CD4-positive, CD25-positive, alpha-beta regulatory T cell (primary cell): ENCODE data around the gene SETBP1. TPM values are rescaled to one million over a fixed set of nuclear protein-coding genes. Genes with fewer than 3 reads are reported as not detected.

Experiments
- ATAC-seq, 2 donors: fragments of 150-1000 bp; cut with Tn5 transposase; one replicate each; pipeline ENCODE4 v1.10.0; 2021; ENCODE audit warnings: low read depth in 2 of 2, moderate number of reproducible peaks in 2 of 2, moderate library complexity in 1 of 2
- DNase-seq, 3 donors: peaks; one replicate each; pipeline versions ENCODE4 v3.0.0 to v3.0.0-alpha.2; 2012 to 2022; ENCODE audit warnings: mixed read lengths in 1 of 3
- H3K27ac ChIP-seq: one replicate; pipeline ENCODE4 v1.7.0; 2013; ENCODE audit warnings: mild to moderate bottlenecking, low read length; ENCODE audit not compliant: insufficient read depth, poor library complexity, severe bottlenecking
- H3K27me3 ChIP-seq: one replicate; pipeline ENCODE4 v1.7.0; 2013; ENCODE audit warnings: low read length; ENCODE audit not compliant: control insufficient read depth, insufficient read depth
- H3K36me3 ChIP-seq: one replicate; pipeline ENCODE4 v1.7.0; 2013; ENCODE audit warnings: mild to moderate bottlenecking, low read length, moderate library complexity; ENCODE audit not compliant: control insufficient read depth, insufficient read depth
- H3K4me1 ChIP-seq: 2 replicates; pipeline ENCODE4 v1.7.0; 2013; ENCODE audit warnings: mild to moderate bottlenecking, low read length; ENCODE audit not compliant: insufficient read depth, control insufficient read depth, poor library complexity, severe bottlenecking
- H3K4me3 ChIP-seq: one replicate; pipeline ENCODE4 v1.7.0; 2013; ENCODE audit warnings: low read depth, mild to moderate bottlenecking, low read length, moderate library complexity
- H3K9me3 ChIP-seq, 2 experiments: 1 replicate in 1 of 2; 2 replicates in 1 of 2; pipeline ENCODE4 v1.7.0; 2013; ENCODE audit warnings: low read length in 2 of 2, mild to moderate bottlenecking in 1 of 2, moderate library complexity in 1 of 2; ENCODE audit not compliant: control insufficient read depth in 2 of 2
- H3K27ac Mint-ChIP-seq, 3 donors: one replicate each; pipeline ENCODE4 v1.8.0; 2020 to 2022; ENCODE audit warnings: mild to moderate bottlenecking in 3 of 3, mixed read lengths in 3 of 3, moderate library complexity in 2 of 3
- H3K27me3 Mint-ChIP-seq: one replicate; pipeline ENCODE4 v1.8.0; 2022; ENCODE audit warnings: mild to moderate bottlenecking, mixed read lengths
- H3K36me3 Mint-ChIP-seq: one replicate; pipeline ENCODE4 v1.8.0; 2020; ENCODE audit warnings: mixed read lengths
- H3K4me1 Mint-ChIP-seq, 4 donors: one replicate each; pipeline ENCODE4 v1.8.0; 2020 to 2022; ENCODE audit warnings: mixed read lengths in 4 of 4, mild to moderate bottlenecking in 1 of 4
- H3K4me3 Mint-ChIP-seq, 4 donors: one replicate each; pipeline ENCODE4 v1.8.0; 2020 to 2022; ENCODE audit warnings: mild to moderate bottlenecking in 4 of 4, mixed read lengths in 4 of 4, moderate library complexity in 3 of 4
- H3K9me3 Mint-ChIP-seq, 7 donors: one replicate each; pipeline ENCODE4 v1.8.0; 2020 to 2022; ENCODE audit warnings: mixed read lengths in 7 of 7, mild to moderate bottlenecking in 3 of 7, moderate library complexity in 2 of 7
- polyA plus RNA-seq, 4 donors: library from polyadenylated mRNA; unstranded; fragments of 300-500 nt; fragmentation: Illumina TruSeq; gene quantifications; one replicate each; pipeline ENCODE4 v1.2.3, GENCODE V29; 2021
- total RNA-seq: library from RNA; stranded (reverse); gene quantifications from one replicate; pipeline ENCODE4 v1.2.3, GENCODE V29; 2022

SETBP1 gene
- total and polyA plus RNA-seq, 5 donors from 2014 or later, result 0.32 to 1.6 (median 0.38) TPM; not detected in 2

GRCh38 chr18:44916429-44917207, 235.9 kb downstream of the SETBP1 start:
- H3K9me3 Mint-ChIP-seq, result no peaks in the 10 kb centered on the region
- H3K27me3 Mint-ChIP-seq, result peaks cover 4% of the 10 kb centered on the region
- ATAC-seq (no peak), DNase-seq (no peak)
- H3K27ac ChIP-seq, result no peak overlapping the region
- no peaks in the 10 kb centered on the region for H3K36me3 ChIP-seq
- no peaks in the 10 kb centered on the region for H3K9me3 ChIP-seq
- H3K4me1 Mint-ChIP-seq, result peaks cover 0 to 2% (median 0%) of the 10 kb centered on the region in 4 donors
- no peak overlapping the region for H3K4me3 ChIP-seq
- H3K4me1 ChIP-seq, result no peaks in the 10 kb centered on the region
- H3K4me3 Mint-ChIP-seq, result peak overlapping the region in 1 of 4 donors; percentile 82
- no peaks in the 10 kb centered on the region for H3K27me3 ChIP-seq
- H3K36me3 Mint-ChIP-seq, result no peaks in the 10 kb centered on the region
- H3K27ac Mint-ChIP-seq, result no peak overlapping the region

GRCh38 chr18:44917216-44918141, 236.8 kb downstream of the SETBP1 start:
- no peak overlapping the region for H3K4me3 Mint-ChIP-seq
- no peak overlapping the region for H3K27ac ChIP-seq

GRCh38 chr18:44918142-44918476, 237.4 kb downstream of the SETBP1 start:
- no peak overlapping the region for H3K27ac Mint-ChIP-seq
- no peak overlapping the region for H3K4me3 Mint-ChIP-seq
- H3K4me3 ChIP-seq, result no peak overlapping the region
- H3K4me1 ChIP-seq, result no peaks in the 10 kb centered on the region
- H3K4me1 Mint-ChIP-seq, result no peaks in the 10 kb centered on the region
- no peaks in the 10 kb centered on the region for H3K36me3 ChIP-seq
- ATAC-seq (no peak), DNase-seq (no peak)
- no peak overlapping the region for H3K27ac ChIP-seq
- H3K36me3 Mint-ChIP-seq, result no peaks in the 10 kb centered on the region
- H3K27me3 ChIP-seq, result no peaks in the 10 kb centered on the region
- H3K9me3 ChIP-seq, result no peaks in the 10 kb centered on the region
- peaks cover 0 to under 1% (median 0%) of the 10 kb centered on the region in 7 donors for H3K9me3 Mint-ChIP-seq
- H3K27me3 Mint-ChIP-seq, result peaks cover 4% of the 10 kb centered on the region

More at GRCh38 chr18:44917216-44918141, 236.8 kb downstream of the SETBP1 start:
- no peak overlapping the region for H3K27ac Mint-ChIP-seq
- H3K9me3 Mint-ChIP-seq, result no peaks in the 10 kb centered on the region
- H3K36me3 ChIP-seq, result no peaks in the 10 kb centered on the region
- peaks cover 0 to 2% (median 0%) of the 10 kb centered on the region in 4 donors for H3K4me1 Mint-ChIP-seq
- no peaks in the 10 kb centered on the region for H3K9me3 ChIP-seq
- H3K27me3 Mint-ChIP-seq, result peaks cover 4% of the 10 kb centered on the region
- H3K4me1 ChIP-seq, result no peaks in the 10 kb centered on the region
- H3K36me3 Mint-ChIP-seq, result no peaks in the 10 kb centered on the region
- no peaks in the 10 kb centered on the region for H3K27me3 ChIP-seq
- no peak for DNase-seq
- no peak for ATAC-seq
- H3K4me3 ChIP-seq, result no peak overlapping the region

- H3K9me3 ChIP-seq, result no peaks in the 10 kb centered on the region
- ATAC-seq (no peak), DNase-seq (no peak)
- Mint-ChIP-seq H3K4me1 (no peaks in the 10 kb centered on the region), H3K27me3 (peaks cover under 1% of the 10 kb centered on the region), H3K36me3 (no peaks in the 10 kb centered on the region), H3K27ac (no peak overlapping the region), H3K9me3 (peaks cover 0 to 2% (median 0%) of the 10 kb centered on the region in 7 donors), H3K4me3 (no peak overlapping the region)
- no peaks in the 10 kb centered on the region for H3K36me3 ChIP-seq
- H3K27me3 ChIP-seq, result no peaks in the 10 kb centered on the region
- no peaks in the 10 kb centered on the region for H3K4me1 ChIP-seq
- no peak overlapping the region for H3K4me3 ChIP-seq
- no peak overlapping the region for H3K27ac ChIP-seq
These were observed 239.8 kb downstream of the SETBP1 start for GRCh38 chr18:44920441-44920840.

- no peak for DNase-seq
- Mint-ChIP-seq H3K4me3 (no peak overlapping the region), H3K27ac (no peak overlapping the region), H3K36me3 (no peaks in the 10 kb centered on the region), H3K27me3 (no peaks in the 10 kb centered on the region), H3K9me3 (peaks cover 0 to 2% (median 0%) of the 10 kb centered on the region in 7 donors), H3K4me1 (no peaks in the 10 kb centered on the region)
- Histone ChIP-seq H3K27me3 (no peaks in the 10 kb centered on the region), H3K27ac (no peak overlapping the region), H3K4me3 (no peak overlapping the region), H3K36me3 (no peaks in the 10 kb centered on the region), H3K9me3 (no peaks in the 10 kb centered on the region), H3K4me1 (no peaks in the 10 kb centered on the region)
- ATAC-seq, result no peak
These were observed 241.3 kb downstream of the SETBP1 start for GRCh38 chr18:44921974-44922373.

GRCh38 chr18:44922968-44923367, 242.3 kb downstream of the SETBP1 start:
- no peaks in the 10 kb centered on the region for H3K36me3 Mint-ChIP-seq
- no peak for ATAC-seq

GRCh38 chr18:44924785-44925499, 244.3 kb downstream of the SETBP1 start:
- no peaks in the 10 kb centered on the region for H3K36me3 ChIP-seq
- no peaks in the 10 kb centered on the region for H3K4me1 Mint-ChIP-seq
- no peak overlapping the region for H3K27ac Mint-ChIP-seq
- ATAC-seq (no peak), DNase-seq (no peak)
- H3K36me3 Mint-ChIP-seq, result no peaks in the 10 kb centered on the region
- H3K27me3 ChIP-seq, result no peaks in the 10 kb centered on the region
- H3K4me1 ChIP-seq, result no peaks in the 10 kb centered on the region
- no peak overlapping the region for H3K27ac ChIP-seq
- H3K4me3 ChIP-seq, result no peak overlapping the region
- H3K9me3 Mint-ChIP-seq, result peaks cover 0 to 3% (median 0%) of the 10 kb centered on the region in 7 donors
- no peaks in the 10 kb centered on the region for H3K27me3 Mint-ChIP-seq
- H3K9me3 ChIP-seq, result no peaks in the 10 kb centered on the region
- no peak overlapping the region for H3K4me3 Mint-ChIP-seq

More at GRCh38 chr18:44922968-44923367, 242.3 kb downstream of the SETBP1 start:
- Histone ChIP-seq H3K4me3 (no peak overlapping the region), H3K4me1 (no peaks in the 10 kb centered on the region), H3K36me3 (no peaks in the 10 kb centered on the region), H3K9me3 (no peaks in the 10 kb centered on the region), H3K27ac (no peak overlapping the region), H3K27me3 (no peaks in the 10 kb centered on the region)
- Mint-ChIP-seq H3K27me3 (no peaks in the 10 kb centered on the region), H3K4me3 (no peak overlapping the region), H3K9me3 (peaks cover 0 to 2% (median 0%) of the 10 kb centered on the region in 7 donors), H3K4me1 (no peaks in the 10 kb centered on the region), H3K27ac (no peak overlapping the region)
- no peak for DNase-seq
